ENCODE data around the gene EMC1.

DNA sequence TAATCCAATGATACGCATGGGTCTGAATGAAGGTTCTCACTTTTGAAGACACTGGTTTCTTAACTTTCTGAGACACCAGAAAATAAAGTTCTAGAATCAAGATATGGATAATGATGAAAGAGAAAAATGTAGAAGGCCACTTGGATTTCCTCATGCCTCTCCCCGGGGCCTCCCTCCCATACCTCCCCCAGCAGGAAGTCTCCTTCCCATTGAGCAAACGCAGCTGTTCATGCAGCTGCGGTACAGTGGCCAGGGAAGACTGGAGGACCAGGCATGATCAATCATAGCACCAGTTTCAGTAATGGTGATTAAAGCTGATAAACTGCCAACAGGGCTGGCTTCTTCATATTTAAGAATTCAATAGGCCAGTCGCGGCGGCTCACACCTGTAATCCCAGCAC is 30.3 kb downstream of the EMC1 start:
- TF ChIP-seq, protein P1, sequence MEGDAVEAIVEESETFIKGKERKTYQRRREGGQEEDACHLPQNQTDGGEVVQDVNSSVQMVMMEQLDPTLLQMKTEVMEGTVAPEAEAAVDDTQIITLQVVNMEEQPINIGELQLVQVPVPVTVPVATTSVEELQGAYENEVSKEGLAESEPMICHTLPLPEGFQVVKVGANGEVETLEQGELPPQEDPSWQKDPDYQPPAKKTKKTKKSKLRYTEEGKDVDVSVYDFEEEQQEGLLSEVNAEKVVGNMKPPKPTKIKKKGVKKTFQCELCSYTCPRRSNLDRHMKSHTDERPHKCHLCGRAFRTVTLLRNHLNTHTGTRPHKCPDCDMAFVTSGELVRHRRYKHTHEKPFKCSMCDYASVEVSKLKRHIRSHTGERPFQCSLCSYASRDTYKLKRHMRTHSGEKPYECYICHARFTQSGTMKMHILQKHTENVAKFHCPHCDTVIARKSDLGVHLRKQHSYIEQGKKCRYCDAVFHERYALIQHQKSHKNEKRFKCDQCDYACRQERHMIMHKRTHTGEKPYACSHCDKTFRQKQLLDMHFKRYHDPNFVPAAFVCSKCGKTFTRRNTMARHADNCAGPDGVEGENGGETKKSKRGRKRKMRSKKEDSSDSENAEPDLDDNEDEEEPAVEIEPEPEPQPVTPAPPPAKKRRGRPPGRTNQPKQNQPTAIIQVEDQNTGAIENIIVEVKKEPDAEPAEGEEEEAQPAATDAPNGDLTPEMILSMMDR (IDR thresholded peaks at IDR 0.05) = no peak
- no peak for TF ChIP-seq POLR2A (IDR thresholded peaks at IDR 0.05)
- peak in 2 of 4 donors; percentile 36 to 44 for TF ChIP-seq POLR2AphosphoS5 (IDR thresholded peaks at IDR 0.05)
